GM13977 (cell line): ENCODE data around the gene CYP19A1.

Source experiments
- DNase-seq: peaks from one replicate; pipeline ENCODE4 v3.0.0; 2012; ENCODE audit warnings: low spot score
- CTCF ChIP-seq: IDR thresholded peaks from 2 replicates; pipeline ENCODE4 v1.5.1; 2012; ENCODE audit warnings: mild to moderate bottlenecking, control low read depth; ENCODE audit not compliant: insufficient read depth; ENCODE audit errors: extremely low read depth, missing control alignments
- in situ Hi-C: fragments of 300-500 bp; cut with MboI; formaldehyde crosslinking; loops from one replicate; pipeline ENCODE4 v1.12.0; 2022; ENCODE audit warnings: low sequenced_read_pairs, low pct_unique_long_range_greater_than_20kb, mixed read lengths, inconsistent platforms; ENCODE audit not compliant: unreplicated experiment

Gene CYP19A1

GRCh38 chr15:51342227-51342999 lies 4.0 kb upstream of the CYP19A1 start:
- in situ Hi-C loops = no loop called here
- no peak for TF ChIP-seq CTCF
- DNase-seq = no peak

- DNase-seq = peak; percentile 20
- TF ChIP-seq CTCF = no peak
- in situ Hi-C loops = no loop called here
Observed at GRCh38 chr15:51341366-51342226, 3.2 kb upstream of the CYP19A1 start, which contains the start of gene GLDN. TSS of gene GLDN (plus strand) at chr15:51341655. CDS start at chr15:51341685, 30 bp downstream.

- in situ Hi-C loops = no loop called here
- no peak for TF ChIP-seq CTCF
Observed at GRCh38 chr15:51335538-51336410, 2.6 kb downstream of the CYP19A1 start.

GRCh38 chr15:51335087-51335486 lies 3.3 kb downstream of the CYP19A1 start:
- TF ChIP-seq CTCF = no peak
- in situ Hi-C loops = no loop called here
- DNase-seq = no peak

More at GRCh38 chr15:51335538-51336410, 2.6 kb downstream of the CYP19A1 start:
- DNase-seq = peak; percentile 50

GRCh38 chr15:51334011-51334451 lies 4.4 kb downstream of the CYP19A1 start:
- DNase-seq = no peak
- in situ Hi-C loops = no loop called here
- no peak for TF ChIP-seq CTCF

GRCh38 chr15:51333571-51333970 lies 4.8 kb downstream of the CYP19A1 start:
- no peak for TF ChIP-seq CTCF
- no peak for DNase-seq
- in situ Hi-C loops = no loop called here
